Transverse colon (tissue), 4 donors: ENCODE data around the gene LDHA. TPM values are rescaled to one million over a fixed set of nuclear protein-coding genes. Genes with fewer than 3 reads are reported as not detected.

ENCODE experiments used
- DNase-seq: peaks from one replicate; pipeline ENCODE4 v3.0.0-alpha.2; 2019
- H3K27ac ChIP-seq, 4 donors: fragments of 200-600 bp; sonication (generic); 2 replicates each; pipeline ENCODE4 v1.5.1; 2016 to 2018; ENCODE audit warnings: inconsistent platforms in 4 of 4
- H3K27me3 ChIP-seq: fragments of 200-600 bp; sonication (generic); 2 replicates; pipeline ENCODE4 v1.5.1; 2017; ENCODE audit warnings: inconsistent platforms
- H3K36me3 ChIP-seq, 4 donors: fragments of 200-600 bp; sonication (generic); 2 replicates each; pipeline ENCODE4 v1.5.1; 2017 to 2019; ENCODE audit warnings: inconsistent platforms in 4 of 4
- H3K4me1 ChIP-seq, 4 donors: fragments of 200-600 bp; sonication (generic); 2 replicates each; pipeline ENCODE4 v1.5.1; 2017 to 2020; ENCODE audit warnings: inconsistent platforms in 4 of 4
- H3K4me3 ChIP-seq, 4 donors: fragments of 200-600 bp; sonication (generic); 1 replicate in 1 of 4; 2 replicates in 3 of 4; pipeline versions ENCODE4 v1.5.1 to v1.6.1; 2017 to 2019; ENCODE audit warnings: inconsistent platforms in 4 of 4
- H3K9me3 ChIP-seq, 2 donors: fragments of 200-600 bp; sonication (generic); 2 replicates each; pipeline ENCODE4 v1.5.1; 2017 to 2019; ENCODE audit warnings: inconsistent platforms in 2 of 2
- CTCF ChIP-seq, 5 experiments: fragments of 200-600 bp in 3 of 5; fragments of 450-650 bp in 2 of 5; sonication (generic) in 3 of 5; IDR thresholded peaks; 1 replicate in 2 of 5; 2 replicates in 3 of 5; pipeline ENCODE4 v1.5.1; 2016 to 2017; ENCODE audit warnings: antibody characterized with exemption in 5 of 5, inconsistent platforms in 3 of 5, mild to moderate bottlenecking in 2 of 5, moderate library complexity in 1 of 5
- EP300 ChIP-seq: sonication (generic); formaldehyde crosslinking; IDR thresholded peaks from one replicate; pipeline ENCODE4 v1.6.1; 2017; ENCODE audit warnings: antibody characterized with exemption, low read depth
- POLR2A ChIP-seq: fragments of 450-650 bp; IDR thresholded peaks from one replicate; pipeline ENCODE4 v1.6.1; 2016; ENCODE audit warnings: antibody characterized with exemption, mild to moderate bottlenecking, moderate library complexity
- POLR2AphosphoS5 ChIP-seq, 3 donors: sonication (generic); formaldehyde crosslinking; IDR thresholded peaks; one replicate each; pipeline ENCODE4 v1.6.1; 2016; ENCODE audit warnings: antibody characterized with exemption in 3 of 3
- WGBS, 2 donors: methylation state at CpG; one replicate each; pipeline ENCODE4 v1.1.5; 2018; ENCODE audit warnings: low coverage in 1 of 2; 5-methylcytosine and 5-hydroxymethylcytosine counted together
- in situ Hi-C, 4 donors: fragments of 200-750 bp; cut with MboI; loops; one replicate each; pipeline versions ENCODE4 v1.15.0 to v1.15.1; 2017; ENCODE audit warnings: low sequenced_read_pairs in 3 of 4, low pct_ligation_motif_present in 1 of 4, low pct_unique_long_range_greater_than_20kb in 1 of 4
- intact Hi-C: fragments of 100-400 bp; cut with DNase I; formaldehyde crosslinking; loops from one replicate; pipeline ENCODE4 v1.15.1; 2023; ENCODE audit warnings: low total_unique reads
- total RNA-seq, 4 donors: library from RNA; depleted of rRNA; stranded (reverse); fragments of >200 nt; gene quantifications; one replicate each; pipeline ENCODE4 v1.1.0, GENCODE V29; 2016

Gene LDHA
- total RNA-seq, 4 donors from 2014 or later: 292 to 386 (median 318) TPM

GRCh38 chr11:18392434-18393321, 1.7 kb upstream of the LDHA start:
- peaks cover 0 to 12% (median 3%) of the 10 kb centered on the region in 4 donors for H3K36me3 ChIP-seq
- H3K27ac ChIP-seq: peak overlapping the region in 3 of 4 donors; percentile 98 to 99 (median 99)
- 86% methylated on average over 4 of the region's 4 CpGs; no CpG with 5 or more reads in 1 of the 2 donors for WGBS, 2 donors
- TF ChIP-seq POLR2AphosphoS5 (IDR thresholded peaks at IDR 0.05) (no peak), EP300 (no peak), CTCF (IDR thresholded peaks at IDR 0.05) (no peak), POLR2A (no peak)
- no peak overlapping the region for H3K4me3 ChIP-seq
- no peak for DNase-seq
- H3K27me3 ChIP-seq: no peaks in the 10 kb centered on the region
- no peaks in the 10 kb centered on the region for H3K9me3 ChIP-seq
- H3K4me1 ChIP-seq: peaks cover 0 to 25% (median 18%) of the 10 kb centered on the region in 4 donors
- intact Hi-C loops: loop anchor here (10.0 kb wide), 1 partner anchor 68 kb away; the partner anchor contains the start of genes GTF2H1 and HPS5
- in situ Hi-C loops: loop anchor here in 2 of 4 donors (10.0 kb wide), 1 partner anchor 132 kb away; the partner anchor contains the start of gene TSG101 (in 2 of the 2)

- in situ Hi-C loops (loop anchor here in 2 of 4 donors (10.0 kb wide), 1 partner anchor 131 kb away; the partner anchor contains the start of gene TSG101 (in 2 of the 2)), intact Hi-C loops (loop anchor here (10.0 kb wide), 1 partner anchor 69 kb away; the partner anchor contains the start of genes GTF2H1 and HPS5)
- peak overlapping the region; percentile 96 to 99 (median 98) for H3K27ac ChIP-seq
- no peaks in the 10 kb centered on the region for H3K27me3 ChIP-seq
- no peaks in the 10 kb centered on the region for H3K9me3 ChIP-seq
- 75 to 77% methylated on average over 18 to 22 of the region's 22 CpGs for WGBS, 2 donors
- TF ChIP-seq EP300: no peak
- H3K36me3 ChIP-seq: peaks cover 0 to 18% (median 6%) of the 10 kb centered on the region in 4 donors
- H3K4me1 ChIP-seq: peaks cover 0 to 28% (median 20%) of the 10 kb centered on the region in 4 donors
- no peak for DNase-seq
- peak overlapping the region in 3 of 4 donors; percentile 85 to 93 (median 90) for H3K4me3 ChIP-seq
Measured at GRCh38 chr11:18393581-18394274, 635 bp upstream of the LDHA start.

- Histone ChIP-seq H3K27ac (peak overlapping the region; percentile 96 to 99 (median 98)), H3K36me3 (peaks cover 0 to 32% (median 10%) of the 10 kb centered on the region in 4 donors), H3K9me3 (no peaks in the 10 kb centered on the region), H3K4me1 (peaks cover 0 to 28% (median 20%) of the 10 kb centered on the region in 4 donors), H3K27me3 (no peaks in the 10 kb centered on the region), H3K4me3 (peak overlapping the region; percentile 85 to 97 (median 92))
- in situ Hi-C loops (loop anchor here in 3 of 4 donors (5.0 to 10.0 kb wide), 2 partner anchors 73 to 130 kb away; partner anchors contain the start of genes GTF2H1 (in 2 of the 3), HPS5 (in 2 of the 3) and TSG101 (in 2 of the 3)), intact Hi-C loops (loop anchor here (10.0 kb wide), 1 partner anchor 70 kb away; the partner anchor contains the start of genes GTF2H1 and HPS5)
- TF ChIP-seq CTCF (IDR thresholded peaks at IDR 0.05) (no peak), POLR2A (no peak), POLR2AphosphoS5 (IDR thresholded peaks at IDR 0.05) (no peak), EP300 (no peak)
- peak; percentile 34 for DNase-seq
- WGBS, 2 donors: 1% methylated on average over 36 of the region's 36 CpGs; no CpG with 5 or more reads in 1 of the 2 donors
Measured at GRCh38 chr11:18394928-18395734, 768 bp downstream of the LDHA start.
